HK-2 (cell line): Measurements from ENCODE around the gene SPATA13.
"Not testable (repeated sequence)": the region's sequence is repeated elsewhere in the genome, so short reads cannot be mapped to it uniquely, and the experiment has no call there.

ENCODE experiments used
- DNase-seq: peaks from one replicate; pipeline ENCODE4 v3.0.0-alpha.2; 2018; ENCODE audit not compliant: unreplicated experiment

Gene SPATA13

GRCh38 chr13:24160458-24161009 lies at the start of gene SPATA13:
SPATA13 (plus strand) TSS chr13:24160720; CDS start chr13:24222930, 62,210 bp downstream.
- peak; percentile 91 for DNase-seq

GRCh38 chr13:24112791-24113190 lies 47.7 kb upstream of the SPATA13 start:
- no peak for DNase-seq

- DNase-seq, result no peak
These were observed 44.8 kb upstream of the SPATA13 start for GRCh38 chr13:24115671-24116070.

GRCh38 chr13:24116131-24116530 lies 44.4 kb upstream of the SPATA13 start:
- DNase-seq, result no peak

GRCh38 chr13:24118576-24118975 lies 41.9 kb upstream of the SPATA13 start:
- no peak for DNase-seq

- no peak for DNase-seq
These were observed 40.7 kb upstream of the SPATA13 start for GRCh38 chr13:24119626-24120508.

- DNase-seq, result not testable (repeated sequence)
These were observed 38.5 kb upstream of the SPATA13 start for GRCh38 chr13:24122045-24122444.

- no peak for DNase-seq
These were observed 38.0 kb upstream of the SPATA13 start for GRCh38 chr13:24122569-24122968.

GRCh38 chr13:24123761-24124160 lies 36.8 kb upstream of the SPATA13 start:
- no peak for DNase-seq

- no peak for DNase-seq
These were observed 35.6 kb upstream of the SPATA13 start for GRCh38 chr13:24124789-24125476.

GRCh38 chr13:24127116-24127631 lies 33.3 kb upstream of the SPATA13 start:
- no peak for DNase-seq

- DNase-seq, result no peak
These were observed 32.4 kb upstream of the SPATA13 start for GRCh38 chr13:24128112-24128511.

GRCh38 chr13:24128962-24129361 lies 31.6 kb upstream of the SPATA13 start:
- DNase-seq, result no peak

- no peak for DNase-seq
These were observed 30.4 kb upstream of the SPATA13 start for GRCh38 chr13:24129914-24130774.

- DNase-seq, result no peak
These were observed 28.8 kb upstream of the SPATA13 start for GRCh38 chr13:24131749-24132148.

GRCh38 chr13:24133021-24133795 lies 27.3 kb upstream of the SPATA13 start:
- DNase-seq, result no peak

GRCh38 chr13:24134231-24134630 lies 26.3 kb upstream of the SPATA13 start:
- no peak for DNase-seq

- DNase-seq, result no peak
These were observed 25.8 kb upstream of the SPATA13 start for GRCh38 chr13:24134757-24135156.

GRCh38 chr13:24135674-24136300 lies 24.7 kb upstream of the SPATA13 start:
- DNase-seq, result no peak

- DNase-seq, result no peak
These were observed 21.6 kb upstream of the SPATA13 start for GRCh38 chr13:24138911-24139310.
